Hepatocyte (in vitro differentiated cells): Measurements from ENCODE around the gene ZNF569.

ENCODE experiments used
- EZH2 ChIP-seq: fragments of 200-600 bp; sonication (generic); IDR thresholded peaks from 2 replicates; pipeline ENCODE4 v1.6.1; 2016; ENCODE audit warnings: antibody characterized with exemption, mild to moderate bottlenecking, borderline replicate concordance
- EZH2phosphoT487 ChIP-seq: fragments of 200-600 bp; sonication (generic); IDR thresholded peaks from one replicate; pipeline ENCODE4 v1.6.1; 2018; ENCODE audit warnings: antibody characterized with exemption, mild to moderate bottlenecking, low read depth, moderate library complexity; ENCODE audit not compliant: unreplicated experiment, severe bottlenecking
- TF ChIP-seq, protein P1 (sequence below): fragments of 200-600 bp; sonication (generic); IDR thresholded peaks from 2 replicates; pipeline ENCODE4 v1.5.1; 2016; ENCODE audit warnings: antibody characterized with exemption, mild to moderate bottlenecking; ENCODE audit not compliant: poor library complexity

DNA sequence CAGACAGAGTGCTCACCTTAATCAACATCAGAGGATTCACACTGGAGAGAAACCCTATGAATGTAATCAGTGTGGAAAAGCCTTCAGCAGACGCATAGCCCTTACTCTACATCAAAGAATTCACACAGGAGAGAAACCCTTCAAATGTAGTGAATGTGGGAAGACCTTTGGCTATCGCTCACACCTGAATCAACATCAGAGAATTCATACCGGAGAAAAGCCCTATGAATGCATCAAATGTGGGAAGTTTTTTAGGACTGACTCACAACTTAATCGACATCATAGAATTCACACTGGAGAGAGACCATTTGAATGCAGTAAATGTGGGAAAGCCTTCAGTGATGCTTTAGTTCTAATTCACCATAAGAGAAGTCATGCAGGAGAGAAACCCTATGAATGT lies 78.0 kb downstream of the ZNF569 start:
- TF ChIP-seq, protein P1, sequence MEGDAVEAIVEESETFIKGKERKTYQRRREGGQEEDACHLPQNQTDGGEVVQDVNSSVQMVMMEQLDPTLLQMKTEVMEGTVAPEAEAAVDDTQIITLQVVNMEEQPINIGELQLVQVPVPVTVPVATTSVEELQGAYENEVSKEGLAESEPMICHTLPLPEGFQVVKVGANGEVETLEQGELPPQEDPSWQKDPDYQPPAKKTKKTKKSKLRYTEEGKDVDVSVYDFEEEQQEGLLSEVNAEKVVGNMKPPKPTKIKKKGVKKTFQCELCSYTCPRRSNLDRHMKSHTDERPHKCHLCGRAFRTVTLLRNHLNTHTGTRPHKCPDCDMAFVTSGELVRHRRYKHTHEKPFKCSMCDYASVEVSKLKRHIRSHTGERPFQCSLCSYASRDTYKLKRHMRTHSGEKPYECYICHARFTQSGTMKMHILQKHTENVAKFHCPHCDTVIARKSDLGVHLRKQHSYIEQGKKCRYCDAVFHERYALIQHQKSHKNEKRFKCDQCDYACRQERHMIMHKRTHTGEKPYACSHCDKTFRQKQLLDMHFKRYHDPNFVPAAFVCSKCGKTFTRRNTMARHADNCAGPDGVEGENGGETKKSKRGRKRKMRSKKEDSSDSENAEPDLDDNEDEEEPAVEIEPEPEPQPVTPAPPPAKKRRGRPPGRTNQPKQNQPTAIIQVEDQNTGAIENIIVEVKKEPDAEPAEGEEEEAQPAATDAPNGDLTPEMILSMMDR = no peak
- TF ChIP-seq EZH2 (no peak), EZH2phosphoT487 (no peak)
